Right lung (tissue), 10 donors: ENCODE data around the gene CTPS2. TPM values are rescaled to one million over a fixed set of nuclear protein-coding genes. Genes with fewer than 3 reads are reported as not detected.
"Not testable (repeated sequence)": the region's sequence is repeated elsewhere in the genome, so short reads cannot be mapped to it uniquely, and the experiment has no call there.

Source experiments
- DNase-seq, 2 donors: peaks; one replicate each; pipeline ENCODE4 v3.0.0-alpha.2; 2013
- long read RNA-seq, 8 donors: transcript quantifications; one replicate each; lab custom pipeline, GENCODE V29; 2026
- polyA plus RNA-seq, 5 donors: library from polyadenylated mRNA; unstranded; fragments of 120-200 nt; gene quantifications; one replicate each; pipeline versions ENCODE4 v1.2.1 to v1.2.3, GENCODE V29; 2013; ENCODE audit warnings: inconsistent platforms in 1 of 5, low replicate concordance in 1 of 5; ENCODE audit not compliant: insufficient read length in 5 of 5, insufficient read depth in 1 of 5

CTPS2 gene, protein sequence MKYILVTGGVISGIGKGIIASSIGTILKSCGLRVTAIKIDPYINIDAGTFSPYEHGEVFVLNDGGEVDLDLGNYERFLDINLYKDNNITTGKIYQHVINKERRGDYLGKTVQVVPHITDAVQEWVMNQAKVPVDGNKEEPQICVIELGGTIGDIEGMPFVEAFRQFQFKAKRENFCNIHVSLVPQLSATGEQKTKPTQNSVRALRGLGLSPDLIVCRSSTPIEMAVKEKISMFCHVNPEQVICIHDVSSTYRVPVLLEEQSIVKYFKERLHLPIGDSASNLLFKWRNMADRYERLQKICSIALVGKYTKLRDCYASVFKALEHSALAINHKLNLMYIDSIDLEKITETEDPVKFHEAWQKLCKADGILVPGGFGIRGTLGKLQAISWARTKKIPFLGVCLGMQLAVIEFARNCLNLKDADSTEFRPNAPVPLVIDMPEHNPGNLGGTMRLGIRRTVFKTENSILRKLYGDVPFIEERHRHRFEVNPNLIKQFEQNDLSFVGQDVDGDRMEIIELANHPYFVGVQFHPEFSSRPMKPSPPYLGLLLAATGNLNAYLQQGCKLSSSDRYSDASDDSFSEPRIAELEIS
- polyA plus RNA-seq = 10 to 100 TPM; 37.6 to 57.1 (median 47.0) TPM
- long read RNA-seq, donor 1, partial matches to known transcripts = 72 of 104 reads
- long read RNA-seq, donor 1, other reads (novel, unspliced or antisense) = 25 of 104 reads
- long read RNA-seq, donor 2, partial matches to known transcripts = 0 of 5 reads
- long read RNA-seq, donor 2, other reads (novel, unspliced or antisense) = 0 of 5 reads
- long read RNA-seq, donor 3, partial matches to known transcripts = 0 of 3 reads
- long read RNA-seq, donor 3, other reads (novel, unspliced or antisense) = 0 of 3 reads
- long read RNA-seq, donor 4, transcript CTPS2-201 (19 exons, 3,629 nt) = major isoform, 5 of 17 reads
- long read RNA-seq, donor 4, partial matches to known transcripts = 11 of 17 reads
- long read RNA-seq, donor 4, other reads (novel, unspliced or antisense) = 0 of 17 reads
- long read RNA-seq, donor 5, transcript CTPS2-201 (19 exons, 3,629 nt) = major isoform, 5 of 8 reads
- long read RNA-seq, donor 5, partial matches to known transcripts = 0 of 8 reads
- long read RNA-seq, donor 5, other reads (novel, unspliced or antisense) = 0 of 8 reads
- long read RNA-seq, donor 6, partial matches to known transcripts = 0 of 5 reads
- long read RNA-seq, donor 6, other reads (novel, unspliced or antisense) = 0 of 5 reads
- long read RNA-seq, donor 7, partial matches to known transcripts = 0 of 2 reads
- long read RNA-seq, donor 7, other reads (novel, unspliced or antisense) = 0 of 2 reads
- long read RNA-seq, donor 8, partial matches to known transcripts = 0 of 2 reads
- long read RNA-seq, donor 8, other reads (novel, unspliced or antisense) = 0 of 2 reads

DNA sequence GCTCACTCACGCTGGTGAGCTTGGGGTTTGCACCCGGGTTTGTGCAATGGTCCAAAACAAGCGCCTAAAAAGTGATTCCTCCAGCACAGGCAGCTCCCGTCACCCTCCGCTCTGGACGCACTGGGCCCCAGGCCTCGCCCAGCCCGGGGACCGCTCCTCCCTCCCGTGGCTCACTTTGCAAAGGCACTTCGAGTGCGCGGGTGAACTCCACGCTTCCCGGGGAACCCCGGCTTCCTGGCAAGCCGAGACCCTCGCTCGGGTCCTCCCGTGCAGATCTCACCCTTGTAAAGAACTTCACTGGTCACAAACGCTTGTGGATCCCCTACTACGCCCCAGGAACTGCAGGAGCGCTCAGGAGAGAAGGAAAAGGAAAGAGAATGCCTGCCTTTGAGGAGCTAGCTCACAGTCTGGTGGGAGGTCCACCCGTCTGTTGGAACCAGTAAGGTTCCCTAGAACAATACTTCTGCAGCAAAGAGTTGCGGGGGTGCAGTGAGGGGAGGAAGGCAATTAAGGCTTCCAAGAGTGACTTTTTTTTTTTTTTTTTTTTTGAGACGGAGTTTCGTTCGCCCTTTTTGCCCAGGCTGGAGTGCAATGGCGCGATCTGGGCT lies at the start of gene CTPS2:
Gene CTPS2 (minus strand): TSS at position 122 of the 608 bp plus-strand sequence. CDS start 9,767 bp downstream, outside the sequence.
- DNase-seq = peak; percentile 44 to 58

DNA sequence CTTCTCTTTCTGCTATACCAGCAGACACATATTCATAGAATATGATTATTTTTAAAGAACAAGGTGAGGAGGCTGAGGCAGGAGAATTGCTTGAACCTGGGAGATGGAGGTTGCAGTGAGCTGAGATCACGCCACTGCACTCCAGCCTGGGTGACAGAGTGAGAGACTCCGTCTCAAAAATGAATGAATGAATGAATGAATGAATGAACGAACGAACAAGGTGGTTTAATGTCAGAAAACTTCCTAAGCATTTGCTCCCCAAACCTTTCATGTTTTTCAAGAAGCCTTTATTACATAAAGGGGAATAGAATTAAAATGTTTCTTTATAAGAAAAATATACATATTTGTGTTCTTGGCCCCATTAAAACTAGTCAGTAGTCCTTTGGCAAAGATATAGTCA lies 49.0 kb upstream of the CTPS2 start:
- DNase-seq = not testable (repeated sequence)

DNA sequence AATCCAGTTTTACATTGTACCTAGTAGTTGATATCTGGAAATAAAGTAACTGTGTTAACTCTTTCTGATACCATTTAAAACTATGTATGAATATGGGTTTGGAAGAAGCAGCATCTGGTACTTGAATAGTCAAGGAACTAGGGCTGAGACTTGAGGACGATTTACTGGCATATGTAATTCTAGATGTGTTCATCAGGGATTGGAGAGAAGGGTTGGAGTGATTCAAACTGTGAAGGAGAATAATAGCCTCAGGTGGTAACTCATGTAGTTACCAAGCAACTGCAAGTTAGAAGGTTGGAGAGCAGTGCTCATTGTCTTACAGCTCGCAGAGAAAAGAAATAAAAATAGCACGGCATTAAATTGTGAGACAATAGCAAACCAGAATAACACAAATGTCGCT lies 44.3 kb upstream of the CTPS2 start:
- DNase-seq = no peak

DNA sequence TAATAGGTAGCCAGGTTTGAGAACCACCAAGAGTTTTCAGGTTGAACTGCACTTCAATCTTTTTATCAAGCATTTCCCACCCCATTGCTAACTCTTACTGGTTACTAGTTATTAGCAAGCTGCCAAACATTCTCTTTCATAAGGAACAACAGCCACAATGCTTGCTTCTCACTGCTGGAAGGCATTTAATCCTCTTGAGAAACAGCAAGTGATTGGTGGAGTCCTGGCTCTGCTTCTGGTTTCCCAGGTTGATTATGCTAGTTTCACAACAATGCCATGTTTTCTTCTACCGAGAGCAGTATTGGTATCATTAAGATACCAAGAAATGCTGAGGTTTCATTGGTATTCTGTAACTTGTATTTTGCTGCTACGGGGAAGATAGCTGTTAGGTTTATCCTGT lies 41.5 kb upstream of the CTPS2 start:
- DNase-seq = no peak

DNA sequence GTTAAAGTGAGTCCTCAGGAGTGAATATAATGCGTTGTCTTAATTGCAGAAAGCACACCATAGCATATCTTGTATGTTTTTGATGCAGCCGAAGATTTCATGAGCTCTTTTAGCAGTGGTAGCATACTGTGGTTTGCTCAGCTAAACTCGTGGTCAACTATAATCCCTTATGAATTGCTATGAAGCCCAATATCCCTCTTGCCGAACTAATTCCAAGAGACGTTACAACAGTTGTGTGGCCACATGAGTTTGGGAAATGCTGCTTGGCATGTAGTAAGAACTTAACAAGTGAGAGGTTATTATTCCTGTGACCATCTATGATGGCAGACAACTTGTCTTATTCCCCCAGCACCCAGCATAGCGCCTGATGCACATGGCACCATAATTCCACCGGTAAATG lies 37.7 kb upstream of the CTPS2 start:
- DNase-seq = no peak

DNA sequence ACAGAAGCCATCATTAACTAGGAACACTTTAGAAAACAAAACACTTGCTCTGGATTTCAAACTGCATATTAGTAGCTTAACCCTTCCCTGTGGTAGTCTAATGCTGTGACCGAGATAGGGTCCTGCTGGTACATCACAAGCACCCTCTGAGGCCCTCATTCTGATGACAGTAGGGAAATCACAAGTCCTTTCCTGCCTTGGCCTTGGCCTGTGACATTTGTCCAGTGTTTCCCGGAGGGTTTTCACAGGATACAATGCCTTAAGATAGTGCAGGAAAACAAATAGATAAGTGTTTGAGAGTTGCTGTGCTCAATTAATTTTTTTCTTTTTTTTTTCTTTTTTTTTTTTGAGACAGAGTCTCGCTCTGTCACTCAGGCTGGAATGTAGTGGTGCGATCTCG lies 36.0 kb upstream of the CTPS2 start:
- DNase-seq = no peak

DNA sequence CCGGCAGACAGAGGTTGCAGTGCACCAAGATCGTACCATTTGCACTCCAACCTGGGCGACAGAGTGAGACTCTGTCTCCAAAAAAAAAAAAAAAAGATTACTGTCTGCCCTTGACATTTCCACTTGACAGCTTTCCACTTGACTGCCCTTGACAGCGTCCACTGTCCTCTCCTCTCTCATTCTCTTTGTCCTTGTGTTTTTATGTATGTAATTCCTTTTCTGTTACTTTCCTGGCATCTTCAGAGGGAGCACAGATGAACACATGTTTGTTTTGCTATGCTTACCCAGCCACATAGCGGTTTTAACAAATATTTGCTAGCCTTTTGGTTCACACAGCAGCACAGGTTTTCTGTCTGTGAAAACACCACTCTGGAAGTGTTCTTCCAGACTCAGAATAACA lies 33.2 kb upstream of the CTPS2 start:
- no peak for DNase-seq

DNA sequence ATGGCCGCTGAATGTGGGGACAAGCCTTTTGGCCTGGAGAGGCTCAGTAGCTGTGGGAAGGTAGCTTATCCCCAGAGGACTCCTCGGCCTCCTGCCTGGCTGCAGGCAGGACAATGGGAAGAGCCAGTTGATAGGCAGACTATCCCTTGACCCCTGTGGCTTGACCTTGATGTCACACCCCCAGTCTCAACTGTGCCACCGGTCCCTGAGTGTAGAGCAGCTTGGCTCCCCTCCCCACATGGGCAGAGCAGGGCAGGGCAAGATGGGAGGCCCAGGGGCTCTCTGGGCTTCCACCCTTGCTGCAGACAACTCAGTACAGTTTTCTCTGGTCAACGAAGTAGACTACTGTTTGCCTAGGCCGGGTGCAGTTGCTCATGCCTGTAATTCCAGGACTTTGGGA lies 32.6 kb upstream of the CTPS2 start:
- no peak for DNase-seq

DNA sequence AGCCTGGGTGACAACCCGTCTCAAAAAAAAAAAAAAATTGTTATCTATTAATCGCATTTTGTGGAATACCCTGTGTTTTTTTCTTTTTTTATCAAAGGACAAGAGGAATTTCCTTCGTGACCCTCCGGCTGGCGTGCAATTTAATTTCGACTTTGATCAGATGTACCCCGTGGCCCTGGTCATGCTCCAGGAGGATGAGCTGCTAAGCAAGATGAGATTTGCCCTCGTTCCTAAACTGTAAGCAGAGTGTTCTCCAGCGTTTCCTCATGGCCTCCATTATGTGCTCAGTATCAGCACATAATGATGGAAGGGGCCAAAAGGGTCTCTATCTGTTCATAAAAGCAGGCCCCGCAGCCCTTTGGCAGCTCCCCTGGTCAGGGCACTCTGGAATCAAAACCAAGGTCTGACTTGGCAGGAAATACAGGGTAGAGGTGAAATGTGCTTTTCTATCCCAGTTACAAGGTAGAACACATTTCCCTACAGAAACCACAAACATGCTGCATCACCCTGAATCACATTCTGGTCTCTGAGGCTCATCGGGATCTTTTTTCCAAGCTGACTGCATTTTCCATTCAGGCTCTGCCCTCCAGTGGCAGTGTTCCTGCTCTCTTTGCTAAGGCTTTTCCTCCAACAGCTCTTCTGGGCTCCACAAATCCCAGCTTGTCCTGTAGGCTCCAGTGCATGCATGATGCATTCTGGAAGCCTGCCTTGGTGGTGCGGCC lies 31.3 kb upstream of the CTPS2 start:
- DNase-seq = no peak

DNA sequence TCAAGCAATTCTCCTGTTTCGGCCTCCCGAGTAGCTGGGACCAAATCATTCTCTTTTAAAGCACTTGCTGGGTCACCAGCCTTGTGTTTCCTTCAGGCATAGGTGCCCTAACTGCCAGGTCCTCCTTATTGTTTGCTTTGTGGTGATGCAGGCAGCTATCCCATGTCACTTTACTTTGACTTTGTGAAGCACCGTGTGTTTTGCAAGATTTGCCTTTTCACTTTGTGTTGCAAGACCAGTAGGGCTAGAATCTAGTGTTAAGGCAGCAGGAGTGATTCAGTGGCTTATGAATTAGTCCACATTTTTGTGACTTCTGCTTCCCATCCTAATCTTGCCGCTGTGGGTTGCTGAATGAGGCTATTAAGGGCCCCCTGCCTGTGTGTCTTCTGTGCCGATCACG lies 27.1 kb upstream of the CTPS2 start:
- no peak for DNase-seq

DNA sequence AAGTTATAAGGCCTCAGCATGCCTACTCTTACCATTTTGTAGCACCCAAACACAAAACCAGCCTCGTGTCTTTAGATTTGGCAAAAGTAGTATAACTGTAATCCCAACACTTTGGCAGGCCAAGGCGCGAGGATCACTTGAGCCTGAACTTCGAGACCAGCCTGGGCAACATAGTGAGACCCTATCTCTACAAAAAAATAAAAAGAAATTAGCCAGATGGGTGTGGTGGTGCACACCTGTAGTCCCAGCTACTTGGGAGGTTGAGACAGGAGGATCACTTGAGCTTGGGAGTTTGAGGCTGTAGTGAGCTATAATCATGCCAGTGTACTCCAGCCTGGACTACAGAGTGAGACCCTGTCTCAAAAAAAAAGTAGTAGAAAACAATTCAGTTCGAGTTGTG lies 24.6 kb upstream of the CTPS2 start:
- no peak for DNase-seq

DNA sequence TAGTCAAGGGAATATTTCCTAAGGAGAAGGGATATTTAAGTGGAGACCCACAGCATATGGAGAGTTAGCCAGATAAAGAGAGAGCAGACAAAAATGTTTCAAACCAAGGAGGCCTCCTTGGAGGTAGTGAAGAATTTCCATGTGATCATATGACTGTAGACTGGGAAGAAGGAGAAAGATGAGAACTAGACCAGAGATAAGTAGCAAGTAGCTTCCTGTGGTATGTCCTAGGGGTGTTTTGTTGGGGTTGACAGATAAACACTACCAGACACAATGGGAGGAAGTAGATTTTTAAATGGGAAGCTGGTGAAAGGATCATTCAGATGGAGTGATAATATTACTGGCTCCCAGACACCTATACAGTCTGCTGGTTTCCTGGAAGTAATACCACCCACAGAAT lies 20.5 kb upstream of the CTPS2 start:
- DNase-seq = no peak

DNA sequence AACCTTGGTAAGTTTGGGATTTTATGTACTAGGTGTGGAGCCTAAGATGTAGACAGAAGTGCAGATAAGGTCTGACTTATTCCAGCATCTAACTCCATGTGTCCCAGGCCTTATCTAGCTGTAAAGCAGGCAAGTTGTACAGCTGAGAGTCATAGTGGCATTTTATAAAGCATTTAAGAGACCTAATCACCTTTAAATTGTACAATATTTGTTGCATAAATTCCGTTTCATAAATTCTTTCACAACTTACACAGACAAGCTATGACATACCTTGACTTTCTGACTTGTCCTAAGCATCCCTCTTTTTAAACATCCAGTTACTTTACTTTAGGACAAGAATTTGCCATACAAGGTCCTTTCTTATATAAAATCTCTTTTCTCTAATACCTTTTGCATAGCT lies 18.0 kb upstream of the CTPS2 start:
- no peak for DNase-seq

DNA sequence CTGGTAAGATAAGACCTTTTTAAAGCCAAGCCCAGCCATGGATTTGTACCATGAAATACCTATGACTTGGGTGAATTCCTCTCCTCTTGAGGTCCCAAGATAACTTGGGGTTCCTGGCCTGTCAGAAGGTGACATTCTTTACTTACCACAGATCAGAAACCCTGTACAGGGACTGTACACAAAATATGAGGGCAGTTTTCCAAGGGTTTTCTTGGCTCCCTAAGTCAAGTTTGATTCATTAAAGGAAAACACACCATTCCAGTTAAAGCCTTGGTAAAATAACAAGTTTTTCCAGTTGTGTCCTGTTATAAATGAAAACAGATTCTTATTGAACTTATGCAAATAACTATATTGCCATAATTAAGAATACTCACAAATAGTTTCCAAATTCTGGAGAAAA lies 15.2 kb upstream of the CTPS2 start:
- DNase-seq = no peak

DNA sequence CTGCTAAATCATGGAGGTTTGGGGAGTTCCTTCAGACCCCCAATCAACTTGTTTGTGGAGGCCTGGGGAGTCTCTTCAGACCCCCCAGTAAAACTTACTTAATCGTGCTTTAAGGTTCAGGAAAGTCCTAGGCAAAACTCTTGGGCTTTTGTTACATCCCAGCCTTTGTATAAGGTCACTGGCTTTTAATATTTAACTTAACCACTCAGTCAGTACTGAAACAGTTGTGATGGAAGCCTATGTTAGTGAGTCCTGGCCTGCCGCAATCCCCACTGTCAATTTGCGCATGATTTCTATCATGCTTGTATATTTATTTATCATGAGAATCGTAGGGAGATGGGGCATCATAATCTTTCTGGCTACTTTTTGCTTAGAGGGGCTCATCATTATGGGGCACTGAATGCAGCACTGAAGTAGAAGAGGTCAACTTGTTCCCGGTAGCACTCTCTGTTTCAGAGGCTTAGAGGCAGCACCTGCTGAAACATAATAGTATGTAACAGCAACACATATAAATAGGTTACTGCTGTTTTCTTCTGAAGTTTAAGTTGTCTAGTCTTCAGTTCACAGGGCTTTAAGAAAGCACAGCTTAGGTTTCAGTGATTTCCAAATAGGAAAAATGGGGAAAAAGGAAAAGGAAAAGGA lies 14.0 kb upstream of the CTPS2 start:
- not testable (repeated sequence) for DNase-seq

DNA sequence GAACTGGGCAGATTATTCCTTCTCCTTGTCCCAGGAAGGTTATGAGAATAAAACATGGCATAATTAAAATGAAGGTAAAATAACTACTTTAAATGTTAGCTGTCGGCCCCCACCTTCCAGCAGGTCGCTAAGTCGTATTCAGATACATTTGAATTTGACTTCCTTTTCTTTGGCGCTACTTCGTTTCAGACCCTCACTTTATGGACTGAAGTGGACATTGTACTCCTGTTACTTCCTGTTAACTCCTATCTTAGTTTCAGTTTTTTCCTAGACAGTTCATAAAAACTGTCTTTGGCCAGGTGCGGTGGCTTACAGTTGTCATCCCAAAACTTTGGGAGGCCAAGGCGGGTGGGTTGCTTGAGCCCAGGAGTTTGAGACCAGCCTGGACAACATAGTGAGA lies 12.6 kb upstream of the CTPS2 start:
- DNase-seq = no peak

DNA sequence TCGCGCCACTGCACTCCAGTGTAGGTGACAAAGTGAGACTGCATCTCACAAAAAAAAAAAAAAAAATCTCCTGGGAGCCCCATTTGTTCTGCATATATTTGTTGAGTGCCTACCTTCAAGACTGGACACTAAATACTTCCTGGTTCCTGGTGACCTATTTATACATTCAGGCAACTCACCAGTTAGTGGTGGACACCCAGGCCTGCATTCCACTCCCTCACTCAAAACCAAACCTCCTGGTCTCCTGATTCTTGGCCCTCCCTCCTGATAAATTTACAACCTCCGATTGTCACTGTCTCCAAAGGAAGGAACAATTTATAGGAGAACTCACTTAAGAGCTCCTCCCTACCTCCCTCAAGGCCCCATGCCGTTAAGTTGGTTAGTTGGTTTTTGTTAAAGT lies 10.0 kb upstream of the CTPS2 start:
- no peak for DNase-seq

DNA sequence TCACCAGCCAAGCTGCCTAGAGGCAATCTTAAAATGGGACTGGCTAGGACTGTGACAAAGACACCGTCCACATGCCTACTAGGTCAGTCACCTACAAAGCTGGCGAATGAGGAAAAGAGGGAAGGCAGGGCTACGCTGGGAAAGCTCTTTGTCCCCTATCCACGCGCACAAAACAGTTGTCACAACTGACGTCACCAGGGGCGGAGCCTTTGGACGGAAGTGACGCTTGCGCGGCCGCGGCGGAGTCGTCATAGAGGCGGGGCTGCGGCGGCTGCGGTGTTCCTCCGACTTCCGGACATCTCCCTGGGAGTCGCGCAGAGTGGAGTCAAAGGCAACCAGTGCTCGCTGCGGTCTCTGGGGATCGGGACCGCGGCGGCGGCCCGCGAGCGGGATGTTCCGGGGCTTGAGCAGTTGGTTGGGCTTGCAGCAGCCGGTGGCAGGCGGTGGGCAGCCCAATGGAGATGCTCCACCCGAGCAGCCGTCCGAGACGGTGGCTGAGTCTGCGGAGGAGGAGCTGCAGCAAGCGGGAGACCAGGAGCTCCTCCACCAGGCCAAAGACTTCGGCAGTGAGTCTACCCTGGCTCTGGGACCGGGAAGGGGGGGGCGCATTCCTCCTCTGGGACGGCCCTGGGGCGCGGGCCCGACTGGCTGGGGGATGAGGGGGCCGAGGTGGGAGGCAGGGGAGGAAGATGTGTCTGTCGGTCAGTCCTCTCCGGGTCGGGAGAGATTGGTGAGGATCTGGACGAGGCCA lies 7.0 kb upstream of the CTPS2 start, which contains the start of gene SYAP1:
Gene SYAP1 (plus strand): TSS at position 279 of the 751 bp plus-strand sequence. CDS start 113 bp downstream, at position 392.
- DNase-seq = peak; percentile 96 to 98

DNA sequence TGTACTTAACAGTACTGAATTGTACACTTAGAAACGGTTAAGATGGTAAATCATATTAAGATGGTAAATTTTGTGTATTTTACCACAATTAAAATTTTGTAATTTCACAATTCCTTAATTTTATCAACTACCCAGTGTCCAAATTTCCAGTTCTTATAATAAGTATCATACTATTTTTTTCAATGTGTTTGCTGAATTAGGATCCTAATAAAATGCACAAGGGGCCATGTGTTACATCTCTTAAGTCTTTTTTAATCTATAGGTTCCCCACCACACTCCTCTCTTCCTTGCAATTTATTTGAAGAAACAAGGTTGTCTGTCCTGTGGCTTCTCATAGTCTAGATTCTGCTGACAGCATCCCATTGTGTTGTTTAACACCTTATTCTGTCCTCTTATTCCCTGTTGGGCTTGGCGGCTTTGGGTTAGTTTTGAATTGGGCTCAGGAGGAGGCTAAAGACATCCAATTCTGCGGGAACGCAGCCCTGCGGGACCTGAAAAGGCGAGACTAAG lies 6.4 kb upstream of the CTPS2 start:
- DNase-seq = no peak
